ENCODE results near the gene SLC38A10. TPM values are rescaled to one million over a fixed set of nuclear protein-coding genes. Genes with fewer than 3 reads are reported as not detected.

The SLC38A10 gene
- total and polyA plus RNA-seq, 7 donors = 7.8 to 88.7 (median 37.9) TPM

- no peaks in the 10 kb centered on the region for H3K27me3 ChIP-seq
- no peak overlapping the region for H3K27ac ChIP-seq
- peaks cover 0 to 46% (median 34%) of the 10 kb centered on the region in 4 donors for H3K4me1 ChIP-seq
- DNase-seq = no peak
- no peaks in the 10 kb centered on the region for H3K9me3 ChIP-seq
- 78 to 81% methylated on average over 12 of the region's 12 CpGs for WGBS, 2 donors
- no peaks in the 10 kb centered on the region for H3K36me3 ChIP-seq
- intact Hi-C loops (cut with DNase I) = no loop called here
- no peak overlapping the region for H3K4me3 ChIP-seq
- no peak for TF ChIP-seq EP300 (IDR thresholded peaks at IDR 0.05)
- TF ChIP-seq POLR2AphosphoS5 (IDR thresholded peaks at IDR 0.05) = no peak
- no peak for TF ChIP-seq POLR2A (IDR thresholded peaks at IDR 0.05)
- no peak for TF ChIP-seq CTCF (IDR thresholded peaks at IDR 0.05)
These were observed 39.3 kb upstream of the SLC38A10 start for GRCh38 chr17:81334391-81334901.

GRCh38 chr17:81333616-81334368 lies 38.7 kb upstream of the SLC38A10 start:
- intact Hi-C loops (cut with DNase I) = no loop called here
- Histone ChIP-seq H3K36me3 (no peaks in the 10 kb centered on the region), H3K4me1 (peaks cover 0 to 46% (median 36%) of the 10 kb centered on the region in 4 donors), H3K27me3 (no peaks in the 10 kb centered on the region), H3K27ac (no peak overlapping the region), H3K9me3 (no peaks in the 10 kb centered on the region), H3K4me3 (no peak overlapping the region)
- TF ChIP-seq POLR2AphosphoS5 (IDR thresholded peaks at IDR 0.05) = no peak
- no peak for TF ChIP-seq POLR2A (IDR thresholded peaks at IDR 0.05)
- DNase-seq = no peak
- 86% methylated on average over 24 of the region's 24 CpGs for WGBS, 2 donors

- Histone ChIP-seq H3K4me3 (no peak overlapping the region), H3K4me1 (peaks cover 0 to 50% (median 42%) of the 10 kb centered on the region in 4 donors), H3K36me3 (no peaks in the 10 kb centered on the region), H3K9me3 (no peaks in the 10 kb centered on the region), H3K27ac (no peak overlapping the region), H3K27me3 (no peaks in the 10 kb centered on the region)
- 29 to 54% methylated on average over 23 of the region's 23 CpGs for WGBS, 2 donors
- intact Hi-C loops (cut with DNase I) = no loop called here
- DNase-seq = no peak
- TF ChIP-seq POLR2AphosphoS5 (IDR thresholded peaks at IDR 0.05) (no peak), POLR2A (IDR thresholded peaks at IDR 0.05) (no peak), CTCF (IDR thresholded peaks at IDR 0.05) (no peak), EP300 (IDR thresholded peaks at IDR 0.05) (no peak)
These were observed 37.9 kb upstream of the SLC38A10 start for GRCh38 chr17:81332914-81333528.

GRCh38 chr17:81332118-81332834 lies 37.2 kb upstream of the SLC38A10 start:
- no peak for DNase-seq
- WGBS, 2 donors = 58 to 82% methylated on average over 18 of the region's 18 CpGs
- intact Hi-C loops (cut with DNase I) = no loop called here
- H3K4me1 ChIP-seq = peaks cover 0 to 47% (median 39%) of the 10 kb centered on the region in 4 donors
- H3K36me3 ChIP-seq = no peaks in the 10 kb centered on the region
- TF ChIP-seq POLR2AphosphoS5 (IDR thresholded peaks at IDR 0.05) = no peak
- no peak for TF ChIP-seq POLR2A (IDR thresholded peaks at IDR 0.05)
- no peak for TF ChIP-seq EP300 (IDR thresholded peaks at IDR 0.05)
- no peak for TF ChIP-seq CTCF (IDR thresholded peaks at IDR 0.05)
- H3K27ac ChIP-seq = no peak overlapping the region
- H3K4me3 ChIP-seq = no peak overlapping the region
- H3K9me3 ChIP-seq = no peaks in the 10 kb centered on the region
- no peaks in the 10 kb centered on the region for H3K27me3 ChIP-seq
